Sigmoid colon (tissue), 7 donors: ENCODE data around the gene CTNNA1. TPM values are rescaled to one million over a fixed set of nuclear protein-coding genes. Genes with fewer than 3 reads are reported as not detected.
"Not testable (repeated sequence)": the region's sequence is repeated elsewhere in the genome, so short reads cannot be mapped to it uniquely, and the experiment has no call there.

Experiments used
- DNase-seq: peaks from one replicate; pipeline ENCODE4 v3.0.0-alpha.2; 2019
- H3K27ac ChIP-seq, 4 donors: fragments of 200-600 bp; sonication (generic); one replicate each; pipeline ENCODE4 v1.5.1; 2016 to 2019; ENCODE audit warnings: mild to moderate bottlenecking in 1 of 4
- H3K27me3 ChIP-seq, 3 donors: fragments of 200-600 bp; sonication (generic); one replicate each; pipeline ENCODE4 v1.5.1; 2019; ENCODE audit warnings: mild to moderate bottlenecking in 1 of 3
- H3K36me3 ChIP-seq, 4 donors: fragments of 200-600 bp; sonication (generic); one replicate each; pipeline ENCODE4 v1.5.1; 2016 to 2019
- H3K4me1 ChIP-seq, 4 donors: fragments of 200-600 bp; sonication (generic); one replicate each; pipeline ENCODE4 v1.5.1; 2017 to 2019
- H3K4me3 ChIP-seq, 4 donors: fragments of 200-600 bp; sonication (generic); one replicate each; pipeline ENCODE4 v1.5.1; 2017 to 2019; ENCODE audit warnings: mild to moderate bottlenecking in 2 of 4, moderate library complexity in 1 of 4
- H3K9me3 ChIP-seq, 4 donors: fragments of 200-600 bp in 3 of 4; sonication (generic) in 3 of 4; one replicate each; pipeline versions ENCODE4 v1.5.1 to v1.6.1; 2013 to 2019
- EP300 ChIP-seq, 4 donors: sonication (generic); formaldehyde crosslinking; IDR thresholded peaks; one replicate each; pipeline ENCODE4 v1.6.1; 2017; ENCODE audit warnings: antibody characterized with exemption in 4 of 4
- POLR2A ChIP-seq, 2 donors: fragments of 450-650 bp; IDR thresholded peaks; one replicate each; pipeline ENCODE4 v1.6.1; 2016; ENCODE audit warnings: antibody characterized with exemption in 2 of 2, mild to moderate bottlenecking in 2 of 2, moderate library complexity in 2 of 2
- POLR2AphosphoS5 ChIP-seq, 4 donors: sonication (generic); formaldehyde crosslinking; IDR thresholded peaks; one replicate each; pipeline ENCODE4 v1.6.1; 2017; ENCODE audit warnings: antibody characterized with exemption in 4 of 4
- WGBS, 2 donors: extraction: QIAGEN DNeasy Blood & Tissue Kit; methylation state at CpG; one replicate each; pipeline ENCODE4 v1.1.7; 2013; 5-methylcytosine and 5-hydroxymethylcytosine counted together
- intact Hi-C: fragments of 100-400 bp; cut with DNase I; formaldehyde crosslinking; loops from one replicate; pipeline ENCODE4 v1.15.1; 2023
- polyA plus RNA-seq, 3 donors: library from polyadenylated mRNA; stranded (reverse); fragments of 200-250 nt; gene quantifications; one replicate each; pipeline ENCODE4 v1.2.3, GENCODE V29; 2013
- total RNA-seq, 4 donors: library from RNA; depleted of rRNA; stranded (reverse); fragments of >200 nt; gene quantifications; one replicate each; pipeline ENCODE4 v1.1.0, GENCODE V29; 2016
- TF ChIP-seq, protein P1 (sequence below), 4 experiments: fragments of 450-650 bp in 3 of 4; fragments of 200-600 bp in 1 of 4; IDR thresholded peaks; one replicate each; pipeline ENCODE4 v1.5.1; 2016 to 2019; ENCODE audit warnings: antibody characterized with exemption in 4 of 4, mild to moderate bottlenecking in 3 of 4, moderate library complexity in 2 of 4
- donor health status: healthy with polysubstance abuse.
- donor health status: Bipolar disorder and iron deficiency.
- donor health status: healthy.

Gene CTNNA1
- total and polyA plus RNA-seq, 7 donors = 163 to 256 (median 188) TPM

DNA sequence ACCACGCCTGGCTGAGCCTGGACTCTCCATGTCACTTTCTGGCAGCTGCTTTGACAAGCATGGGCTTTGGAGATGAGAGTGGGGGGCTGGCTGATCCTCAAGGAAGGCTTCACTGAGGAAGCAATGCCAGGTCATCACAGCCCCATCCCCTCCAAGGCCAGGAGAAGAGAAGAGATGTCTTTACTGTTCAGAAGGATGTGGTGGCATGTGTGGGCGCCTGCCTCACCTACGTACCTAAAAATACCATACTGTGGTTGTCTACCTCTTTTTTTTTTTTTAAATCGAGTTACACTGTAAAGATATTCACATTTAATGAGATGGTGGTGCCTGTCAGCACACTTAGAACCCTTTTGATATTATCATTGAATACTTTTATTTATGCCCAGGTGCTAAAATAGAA is 26.4 kb upstream of the CTNNA1 start:
- H3K27ac ChIP-seq = no peak overlapping the region
- TF ChIP-seq POLR2A (IDR thresholded peaks at IDR 0.05) (no peak), EP300 (IDR thresholded peaks at IDR 0.05) (no peak), POLR2AphosphoS5 (IDR thresholded peaks at IDR 0.05) (no peak)
- TF ChIP-seq, protein P1, sequence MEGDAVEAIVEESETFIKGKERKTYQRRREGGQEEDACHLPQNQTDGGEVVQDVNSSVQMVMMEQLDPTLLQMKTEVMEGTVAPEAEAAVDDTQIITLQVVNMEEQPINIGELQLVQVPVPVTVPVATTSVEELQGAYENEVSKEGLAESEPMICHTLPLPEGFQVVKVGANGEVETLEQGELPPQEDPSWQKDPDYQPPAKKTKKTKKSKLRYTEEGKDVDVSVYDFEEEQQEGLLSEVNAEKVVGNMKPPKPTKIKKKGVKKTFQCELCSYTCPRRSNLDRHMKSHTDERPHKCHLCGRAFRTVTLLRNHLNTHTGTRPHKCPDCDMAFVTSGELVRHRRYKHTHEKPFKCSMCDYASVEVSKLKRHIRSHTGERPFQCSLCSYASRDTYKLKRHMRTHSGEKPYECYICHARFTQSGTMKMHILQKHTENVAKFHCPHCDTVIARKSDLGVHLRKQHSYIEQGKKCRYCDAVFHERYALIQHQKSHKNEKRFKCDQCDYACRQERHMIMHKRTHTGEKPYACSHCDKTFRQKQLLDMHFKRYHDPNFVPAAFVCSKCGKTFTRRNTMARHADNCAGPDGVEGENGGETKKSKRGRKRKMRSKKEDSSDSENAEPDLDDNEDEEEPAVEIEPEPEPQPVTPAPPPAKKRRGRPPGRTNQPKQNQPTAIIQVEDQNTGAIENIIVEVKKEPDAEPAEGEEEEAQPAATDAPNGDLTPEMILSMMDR (IDR thresholded peaks at IDR 0.05) = no peak
- H3K36me3 ChIP-seq = no peaks in the 10 kb centered on the region
- peaks cover 0 to 22% (median 20%) of the 10 kb centered on the region in 4 donors for H3K4me1 ChIP-seq
- H3K27me3 ChIP-seq = no peaks in the 10 kb centered on the region
- 53 to 89% methylated on average over 4 of the region's 4 CpGs for WGBS, 2 donors
- no peak overlapping the region for H3K4me3 ChIP-seq
- H3K9me3 ChIP-seq = no peaks in the 10 kb centered on the region
- intact Hi-C loops = loop anchor here (10.0 kb wide), 2 partner anchors 112 to 152 kb away; partner anchors contain the start of gene HSPA9
- DNase-seq = no peak

DNA sequence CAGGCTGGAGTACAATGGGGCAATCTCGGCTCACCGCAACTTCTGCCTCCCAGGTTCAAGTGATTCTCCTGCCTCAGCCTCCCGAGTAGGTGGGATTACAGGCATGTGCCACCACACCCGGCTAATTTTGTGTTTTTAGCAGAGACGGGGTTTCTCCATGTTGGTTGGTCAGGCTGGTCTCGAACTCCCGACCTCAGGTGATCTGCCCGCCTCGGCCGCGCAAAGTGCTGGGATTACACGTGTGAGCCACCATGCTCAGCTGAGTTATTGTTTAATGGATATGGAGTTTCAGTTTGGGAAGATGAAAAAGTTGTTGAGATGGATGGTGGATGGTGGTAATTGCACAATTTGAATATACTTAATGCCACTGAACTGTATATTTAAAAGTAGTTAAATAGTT is 22.7 kb upstream of the CTNNA1 start:
- H3K27ac ChIP-seq, H3K9me3 ChIP-seq, H3K27me3 ChIP-seq, H3K36me3 ChIP-seq, H3K4me3 ChIP-seq, intact Hi-C loops, H3K4me1 ChIP-seq, DNase-seq: not testable (repeated sequence)
- WGBS, 2 donors = 92 to 96% methylated on average over 12 of the region's 12 CpGs

DNA sequence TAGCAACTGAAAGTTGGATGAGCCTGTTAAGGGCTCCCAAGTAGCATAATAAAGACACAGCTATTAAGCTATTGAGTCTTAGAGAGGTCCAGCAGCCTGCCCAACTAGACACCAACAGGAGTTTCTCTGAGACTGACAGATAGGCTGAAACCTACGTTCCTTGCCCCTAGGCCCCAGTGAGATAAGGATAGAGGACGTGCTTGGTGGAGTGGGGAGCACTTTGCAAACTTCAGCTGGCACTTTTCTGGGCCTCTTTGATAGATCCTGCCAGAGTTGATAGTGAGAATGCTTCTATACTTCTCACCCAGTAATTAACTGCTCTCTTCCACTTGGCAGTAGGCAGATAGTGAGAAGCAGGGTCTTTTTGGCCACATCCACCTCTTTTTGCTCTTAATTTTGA is 20.8 kb upstream of the CTNNA1 start:
- WGBS, 2 donors = 86 to 91% methylated on average over 2 of the region's 2 CpGs
- Histone ChIP-seq H3K27ac (no peak overlapping the region), H3K9me3 (no peaks in the 10 kb centered on the region), H3K4me3 (no peak overlapping the region), H3K27me3 (no peaks in the 10 kb centered on the region), H3K36me3 (no peaks in the 10 kb centered on the region), H3K4me1 (no peaks in the 10 kb centered on the region)
- TF ChIP-seq POLR2A (IDR thresholded peaks at IDR 0.05) (no peak), POLR2AphosphoS5 (IDR thresholded peaks at IDR 0.05) (no peak), EP300 (IDR thresholded peaks at IDR 0.05) (no peak)
- TF ChIP-seq, protein P1 (IDR thresholded peaks at IDR 0.05) = no peak
- no peak for DNase-seq
- intact Hi-C loops = no loop called here

DNA sequence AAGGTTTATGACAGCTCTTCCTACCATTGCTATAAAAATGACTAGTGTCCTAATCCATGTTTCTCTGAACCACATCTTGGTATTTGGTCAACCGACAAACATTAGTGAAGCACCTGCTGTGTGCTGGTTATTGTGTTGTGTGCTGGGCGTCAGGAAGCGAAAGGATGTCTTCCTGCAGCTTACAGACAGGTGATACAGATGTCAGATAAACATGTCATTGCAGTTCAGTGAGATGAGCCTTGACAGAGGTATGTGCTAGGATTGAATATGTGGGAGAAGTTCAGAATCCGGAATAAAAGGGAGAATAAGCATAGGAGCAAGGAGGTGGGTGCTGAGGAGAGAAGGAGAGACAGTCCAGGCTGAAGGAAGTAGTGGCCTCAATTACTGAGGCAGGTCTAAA is 20.3 kb upstream of the CTNNA1 start:
- no peak overlapping the region for H3K27ac ChIP-seq
- 93% methylated on average over 4 of the region's 4 CpGs for WGBS, 2 donors
- no peak overlapping the region for H3K4me3 ChIP-seq
- H3K27me3 ChIP-seq = no peaks in the 10 kb centered on the region
- no peak for DNase-seq
- no peak for TF ChIP-seq POLR2AphosphoS5 (IDR thresholded peaks at IDR 0.05)
- no peak for TF ChIP-seq EP300 (IDR thresholded peaks at IDR 0.05)
- TF ChIP-seq, protein P1 (IDR thresholded peaks at IDR 0.05) = no peak
- no peak for TF ChIP-seq POLR2A (IDR thresholded peaks at IDR 0.05)
- intact Hi-C loops = no loop called here
- no peaks in the 10 kb centered on the region for H3K36me3 ChIP-seq
- no peaks in the 10 kb centered on the region for H3K4me1 ChIP-seq
- H3K9me3 ChIP-seq = no peaks in the 10 kb centered on the region

DNA sequence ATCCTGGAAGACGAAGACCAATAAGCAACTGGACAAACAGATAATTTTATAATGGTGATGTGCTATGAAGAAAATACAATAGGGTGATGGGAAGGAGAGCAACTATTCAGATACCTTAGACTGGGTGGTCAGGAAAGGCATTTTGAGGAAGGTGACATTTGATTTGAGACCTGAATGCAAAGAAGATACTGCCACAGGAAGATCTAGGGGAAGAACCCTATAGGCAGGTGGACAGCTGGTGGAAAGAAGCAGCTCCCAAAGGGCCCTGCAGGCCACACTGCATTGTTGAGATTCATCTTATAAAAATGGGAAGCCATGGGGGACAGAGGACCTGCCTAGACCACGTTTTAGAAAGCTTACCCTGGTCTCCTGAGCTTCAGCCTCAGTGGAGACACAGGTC is 19.7 kb upstream of the CTNNA1 start:
- 69 to 82% methylated on average over 2 of the region's 2 CpGs for WGBS, 2 donors
- TF ChIP-seq POLR2A (IDR thresholded peaks at IDR 0.05) (no peak), EP300 (IDR thresholded peaks at IDR 0.05) (no peak), POLR2AphosphoS5 (IDR thresholded peaks at IDR 0.05) (no peak)
- TF ChIP-seq, protein P1 (IDR thresholded peaks at IDR 0.05) = no peak
- H3K9me3 ChIP-seq = no peaks in the 10 kb centered on the region
- no peak for DNase-seq
- H3K4me1 ChIP-seq = no peaks in the 10 kb centered on the region
- no peaks in the 10 kb centered on the region for H3K27me3 ChIP-seq
- no peaks in the 10 kb centered on the region for H3K36me3 ChIP-seq
- no peak overlapping the region for H3K27ac ChIP-seq
- no peak overlapping the region for H3K4me3 ChIP-seq
- intact Hi-C loops = no loop called here
